ENCODE results near the gene KDR.

DNA sequence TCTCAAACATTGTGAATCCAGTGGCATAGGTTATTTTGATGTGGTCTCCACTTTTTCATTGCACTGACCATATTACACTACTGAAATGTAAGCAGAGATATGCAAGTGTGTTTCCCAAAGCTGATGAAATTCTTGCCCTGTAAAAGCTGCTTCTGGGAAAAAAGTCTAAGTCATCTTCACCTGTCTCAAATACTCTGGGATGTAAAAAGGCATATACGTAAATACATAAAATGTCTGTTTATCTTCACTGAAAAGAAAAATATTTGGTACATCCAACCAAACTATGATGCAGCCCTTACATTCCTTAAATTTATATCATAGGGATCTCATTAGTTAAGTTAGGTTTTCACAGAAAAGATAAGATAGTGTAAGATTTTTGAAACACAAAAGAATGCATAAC is 7.9 kb downstream of the KDR start:
- TF ChIP-seq EZH2 (IDR thresholded peaks at IDR 0.05; ENCODE audit: borderline replicate concordance, insufficient read depth, low read depth, low read length, poor library complexity, severe bottlenecking) = no peak
- TF ChIP-seq, protein P1, sequence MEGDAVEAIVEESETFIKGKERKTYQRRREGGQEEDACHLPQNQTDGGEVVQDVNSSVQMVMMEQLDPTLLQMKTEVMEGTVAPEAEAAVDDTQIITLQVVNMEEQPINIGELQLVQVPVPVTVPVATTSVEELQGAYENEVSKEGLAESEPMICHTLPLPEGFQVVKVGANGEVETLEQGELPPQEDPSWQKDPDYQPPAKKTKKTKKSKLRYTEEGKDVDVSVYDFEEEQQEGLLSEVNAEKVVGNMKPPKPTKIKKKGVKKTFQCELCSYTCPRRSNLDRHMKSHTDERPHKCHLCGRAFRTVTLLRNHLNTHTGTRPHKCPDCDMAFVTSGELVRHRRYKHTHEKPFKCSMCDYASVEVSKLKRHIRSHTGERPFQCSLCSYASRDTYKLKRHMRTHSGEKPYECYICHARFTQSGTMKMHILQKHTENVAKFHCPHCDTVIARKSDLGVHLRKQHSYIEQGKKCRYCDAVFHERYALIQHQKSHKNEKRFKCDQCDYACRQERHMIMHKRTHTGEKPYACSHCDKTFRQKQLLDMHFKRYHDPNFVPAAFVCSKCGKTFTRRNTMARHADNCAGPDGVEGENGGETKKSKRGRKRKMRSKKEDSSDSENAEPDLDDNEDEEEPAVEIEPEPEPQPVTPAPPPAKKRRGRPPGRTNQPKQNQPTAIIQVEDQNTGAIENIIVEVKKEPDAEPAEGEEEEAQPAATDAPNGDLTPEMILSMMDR (IDR thresholded peaks at IDR 0.05) = no peak

All from B cell (primary cell).